T47D (cell line): ENCODE measurements around the gene ERC2.

Experiments
- DNase-seq, 2 experiments: peaks; one replicate each; pipeline versions ENCODE4 v3.0.0 to v3.0.0-alpha.2; 2011 to 2012; ENCODE audit warnings: low read depth in 1 of 2, low spot score in 1 of 2
- JUND ChIP-seq: IDR thresholded peaks from 2 replicates; pipeline ENCODE4 v1.6.1; 2012; ENCODE audit warnings: low read depth
- in situ Hi-C: cut with HindIII; loops from 2 replicates; pipeline ENCODE4 v1.10.0; 2016; ENCODE audit warnings: low sequenced_read_pairs, low pct_unique_long_range_greater_than_20kb

Gene ERC2

GRCh38 chr3:55964491-55964985 lies 503.7 kb downstream of the ERC2 start:
- TF ChIP-seq JUND, result no peak
- no peak for DNase-seq
- in situ Hi-C loops, result no loop called here

DNA sequence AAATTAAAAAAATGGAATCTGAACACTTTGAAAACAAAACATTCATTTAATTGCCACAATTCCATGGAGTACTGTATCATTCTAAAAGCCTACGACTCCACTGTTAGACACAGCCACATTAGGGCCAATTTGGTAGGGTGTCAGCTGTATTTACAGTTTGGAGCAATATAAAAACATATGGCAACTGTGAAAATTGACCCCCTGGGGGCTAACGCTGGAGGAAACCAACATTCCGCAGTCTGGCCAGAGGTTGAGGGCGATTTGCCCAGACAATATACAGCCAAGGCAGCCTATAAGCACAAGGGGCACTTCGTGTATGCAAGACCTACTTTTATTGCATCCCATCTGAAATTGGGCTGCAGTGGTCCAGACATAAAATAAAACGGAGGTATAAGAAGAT lies 504.7 kb downstream of the ERC2 start:
- DNase-seq, result no peak
- TF ChIP-seq JUND, result no peak
- in situ Hi-C loops, result no loop called here

DNA sequence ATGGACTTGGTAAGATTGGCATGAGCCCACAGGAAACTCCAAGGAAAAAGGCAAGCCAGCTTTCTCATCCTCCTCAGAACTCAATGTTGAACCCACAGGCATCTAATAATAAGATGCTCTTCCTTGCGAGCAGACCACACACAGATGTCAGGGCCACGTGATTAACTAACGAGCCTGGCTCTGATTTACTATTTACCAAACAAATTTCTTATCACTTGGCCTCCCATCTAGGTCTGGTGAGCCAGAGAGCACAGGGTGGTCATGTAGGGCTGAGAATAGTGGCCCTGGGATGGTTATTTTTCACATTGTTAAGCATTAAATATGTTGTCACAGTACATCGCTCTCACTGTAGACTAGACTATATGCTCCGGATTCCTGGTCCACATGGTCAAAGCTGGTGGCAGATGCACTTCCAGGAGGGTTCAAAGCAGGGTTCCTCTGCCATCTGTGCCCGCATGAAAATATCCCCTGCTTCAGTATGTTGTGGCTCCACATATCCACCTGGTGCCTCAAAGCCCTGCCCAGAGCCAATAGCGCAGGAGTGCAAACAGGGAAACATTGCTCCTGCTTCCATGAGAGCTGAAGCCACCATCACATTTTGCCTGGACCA lies 508.7 kb downstream of the ERC2 start:
- DNase-seq, result no peak
- in situ Hi-C loops, result no loop called here
- TF ChIP-seq JUND, result no peak

DNA sequence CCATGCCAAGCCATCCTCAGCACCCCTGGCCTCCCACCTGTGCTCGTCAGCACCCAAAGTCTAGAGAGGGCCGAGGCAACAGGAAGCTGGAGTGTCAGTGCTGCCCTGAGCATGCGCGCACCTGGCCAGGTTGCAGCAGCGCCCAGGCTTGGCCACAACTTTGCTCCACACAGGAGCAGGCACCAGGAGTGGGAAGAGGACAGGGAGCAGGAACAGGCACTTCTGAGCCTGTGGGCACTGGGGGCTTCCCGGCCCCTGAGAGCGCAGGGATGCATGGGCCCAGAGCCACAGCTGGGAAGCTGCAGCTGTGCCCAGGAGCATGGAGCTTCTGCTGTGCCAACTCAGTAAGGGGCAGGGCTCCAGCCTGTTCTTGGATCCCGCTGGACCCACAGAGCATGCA lies 509.7 kb downstream of the ERC2 start:
- in situ Hi-C loops, result no loop called here
- TF ChIP-seq JUND, result no peak
- no peak for DNase-seq

DNA sequence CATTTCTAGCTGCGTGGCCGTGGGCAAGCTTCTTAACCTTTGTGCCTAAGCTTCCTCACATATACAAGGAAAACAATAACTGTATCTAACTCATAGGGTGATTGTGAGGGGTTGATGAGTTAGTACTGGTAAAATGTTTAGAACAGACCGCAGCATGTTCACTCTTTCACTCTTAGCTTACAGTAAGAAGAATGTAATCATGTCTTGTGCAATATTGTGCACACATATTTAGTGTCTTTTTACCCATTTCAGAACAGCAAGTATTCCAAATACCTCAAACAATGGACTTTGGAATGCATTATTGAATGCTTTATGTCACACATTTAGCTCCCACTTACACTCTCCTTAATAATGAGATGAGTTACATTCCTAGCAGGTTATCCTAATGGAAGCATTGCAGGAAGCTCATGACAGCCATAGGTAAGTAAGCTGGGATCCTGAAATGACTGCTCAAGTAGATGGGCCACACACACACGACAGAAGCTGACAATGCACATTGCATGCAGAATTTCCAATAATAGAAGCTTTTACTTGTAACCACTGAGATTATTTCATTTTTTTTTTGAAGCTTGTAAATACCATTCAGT lies 512.3 kb downstream of the ERC2 start:
- no peak for DNase-seq
- no peak for TF ChIP-seq JUND
- in situ Hi-C loops, result no loop called here

GRCh38 chr3:55951388-55951787 lies 516.9 kb downstream of the ERC2 start:
- no peak for TF ChIP-seq JUND
- DNase-seq, result no peak
- in situ Hi-C loops, result no loop called here

GRCh38 chr3:55947406-55947805 lies 520.9 kb downstream of the ERC2 start:
- no peak for TF ChIP-seq JUND
- in situ Hi-C loops, result no loop called here
- no peak for DNase-seq

DNA sequence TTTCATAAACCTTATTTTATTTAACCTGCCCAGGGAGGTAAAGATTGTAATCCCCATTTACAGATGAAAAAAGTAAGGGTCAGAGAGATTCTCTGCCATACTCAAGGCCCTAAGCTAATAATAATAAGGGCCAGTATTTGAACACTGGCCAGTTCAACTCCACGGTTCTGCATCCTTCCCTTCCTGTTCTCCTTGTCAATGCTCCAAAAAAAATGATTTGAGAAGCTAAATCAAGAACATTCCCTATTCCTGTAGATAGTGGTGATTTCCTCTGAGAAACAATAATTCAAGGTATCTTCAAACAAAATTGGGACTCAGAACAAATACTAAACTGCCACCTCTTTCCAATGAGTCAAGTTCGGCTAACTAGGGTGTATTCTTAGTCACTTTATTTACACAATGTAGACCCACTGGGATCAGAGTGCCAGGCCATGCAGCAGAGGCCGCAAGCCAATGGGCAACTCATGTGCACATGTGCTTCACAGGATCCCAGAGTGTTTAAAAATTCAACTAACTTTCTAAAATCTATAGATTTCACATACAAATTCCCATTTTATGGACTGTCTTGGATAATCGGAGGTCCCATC lies 521.6 kb downstream of the ERC2 start:
- DNase-seq, result no peak
- TF ChIP-seq JUND, result no peak
- in situ Hi-C loops, result no loop called here

DNA sequence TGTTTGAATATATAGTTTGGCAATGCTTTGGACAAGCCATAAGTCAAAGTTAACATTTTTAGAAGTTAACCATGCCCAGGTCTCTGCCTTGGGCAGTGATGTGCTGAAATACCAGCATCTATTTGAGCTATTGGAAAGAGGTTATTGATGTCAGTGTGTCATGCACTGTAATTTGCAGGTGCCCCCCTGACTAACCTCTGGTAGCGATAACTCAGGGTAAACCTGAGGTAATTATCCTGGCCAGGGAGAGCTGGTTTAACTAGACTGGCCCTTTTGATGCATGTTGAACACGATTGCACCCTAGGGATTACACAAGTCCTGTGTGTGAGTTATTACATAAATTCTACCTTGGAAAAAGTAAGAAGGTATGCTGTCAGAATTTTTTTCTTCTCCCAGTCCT lies 525.4 kb downstream of the ERC2 start:
- TF ChIP-seq JUND, result no peak
- no peak for DNase-seq
- in situ Hi-C loops, result no loop called here

DNA sequence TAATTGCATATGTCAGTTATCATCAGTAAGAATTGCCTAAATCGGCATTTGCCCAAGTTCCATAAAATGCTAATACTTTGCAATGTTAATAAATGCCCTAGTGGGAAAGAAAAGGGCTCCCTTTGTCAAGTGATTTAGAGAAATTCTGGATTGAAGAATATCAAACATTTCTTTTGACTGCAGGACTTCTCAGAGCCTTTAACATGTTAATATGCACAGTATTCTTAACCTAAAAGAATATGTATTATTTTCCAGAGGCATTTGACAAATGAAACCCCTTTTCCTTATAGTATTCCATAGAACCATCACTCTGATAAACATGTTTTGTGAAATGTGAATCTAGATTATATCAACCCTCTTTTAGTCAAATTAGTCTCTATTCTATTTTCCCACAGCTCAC lies 529.0 kb downstream of the ERC2 start:
- no peak for DNase-seq
- in situ Hi-C loops, result no loop called here
- no peak for TF ChIP-seq JUND

DNA sequence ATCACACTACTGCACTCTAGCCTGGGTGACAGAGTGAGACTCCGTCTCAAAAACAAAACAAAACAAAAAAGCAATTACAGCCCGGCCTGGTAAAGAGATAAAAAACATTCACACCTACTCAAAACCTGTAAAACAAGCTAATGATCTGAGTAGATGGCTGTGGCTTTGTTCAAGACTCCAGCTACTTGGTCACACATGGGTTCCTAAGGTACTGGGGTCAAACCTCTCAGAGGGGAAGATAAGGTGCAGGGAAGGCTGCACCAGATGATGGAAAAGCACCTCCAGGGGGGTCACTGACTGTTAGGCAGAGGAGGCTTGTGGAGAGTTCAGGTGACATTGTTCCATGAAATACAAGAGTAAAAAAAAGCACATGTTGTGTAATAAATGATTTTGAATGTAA lies 531.0 kb downstream of the ERC2 start:
- no peak for DNase-seq
- no peak for TF ChIP-seq JUND
- in situ Hi-C loops, result no loop called here

- no peak for TF ChIP-seq JUND
- in situ Hi-C loops, result no loop called here
These were observed 531.7 kb downstream of the ERC2 start for GRCh38 chr3:55936549-55937052.

GRCh38 chr3:55935241-55935640 lies 533.0 kb downstream of the ERC2 start:
- in situ Hi-C loops, result no loop called here
- no peak for DNase-seq
- TF ChIP-seq JUND, result no peak

More at GRCh38 chr3:55936549-55937052, 531.7 kb downstream of the ERC2 start:
- DNase-seq, result no peak
